Caki2 (cell line): ENCODE results near the gene TXNRD3. TPM values are rescaled to one million over a fixed set of nuclear protein-coding genes. Genes with fewer than 3 reads are reported as not detected.

Source experiments
- DNase-seq: peaks from one replicate; pipeline ENCODE4 v3.0.0-alpha.2; 2015; ENCODE audit warnings: low read depth
- in situ Hi-C: cut with HindIII; loops from 2 replicates; pipeline ENCODE4 v1.10.0; 2016; ENCODE audit warnings: low sequenced_read_pairs, low pct_unique_long_range_greater_than_20kb, mixed read lengths
- total RNA-seq: library from RNA; depleted of rRNA; stranded (reverse); fragments of >200 nt; shearing (Covaris generic); gene quantifications from 2 replicates; pipeline ENCODE4 v1.2.3, GENCODE V29; 2014; ENCODE audit warnings: low replicate concordance; rRNA removed

Gene TXNRD3
- total RNA-seq, 1 experiment from 2014 or later = 4.4 TPM

GRCh38 chr3:126568776-126569342, 86.1 kb downstream of the TXNRD3 start:
- in situ Hi-C loops = no loop called here
- no peak for DNase-seq

GRCh38 chr3:126567696-126568438, 87.1 kb downstream of the TXNRD3 start:
- in situ Hi-C loops = no loop called here
- no peak for DNase-seq

GRCh38 chr3:126562737-126563276, 92.1 kb downstream of the TXNRD3 start:
- in situ Hi-C loops = no loop called here
- DNase-seq = no peak

- DNase-seq = no peak
- in situ Hi-C loops = no loop called here
These were observed 96.4 kb downstream of the TXNRD3 start, which contains the start of gene C3orf22 for GRCh38 chr3:126558336-126559071. TSS of gene C3orf22 (minus strand) at chr3:126558932. CDS start at chr3:126553390, 5,542 bp downstream.

- DNase-seq = no peak
- in situ Hi-C loops = no loop called here
These were observed 97.2 kb downstream of the TXNRD3 start for GRCh38 chr3:126557761-126558160.

GRCh38 chr3:126557415-126557745, 97.5 kb downstream of the TXNRD3 start:
- DNase-seq = no peak
- in situ Hi-C loops = no loop called here

Other genes starting within 250 kb of the TXNRD3 start
- gene ZXDC, start 179.2 kb downstream of the TXNRD3 start, total RNA-seq = 8.6 and 9.6 TPM in 2 replicates
- not detected in 2 replicates for gene UROC1, start 137.4 kb downstream of the TXNRD3 start, total RNA-seq
- 1.6 TPM in 1 of 2 replicates, not detected in the other for gene CHST13, start 131.0 kb downstream of the TXNRD3 start, total RNA-seq
- not detected in 2 replicates for gene C3orf22, start 96.2 kb downstream of the TXNRD3 start, total RNA-seq
- gene CHCHD6, start 49.1 kb upstream of the TXNRD3 start, total RNA-seq = 59.0 and 65.9 TPM in 2 replicates